GM21423 (cell line): ENCODE measurements around the gene LIPC.

Experiments
- ATAC-seq: cut with Tn5 transposase; IDR thresholded peaks from one replicate; pipeline ENCODE4 v1.9.1; 2021; ENCODE audit warnings: mild to moderate bottlenecking, moderate library complexity; ENCODE audit not compliant: unreplicated experiment

LIPC gene

GRCh38 chr15:58405865-58406264 lies 25.9 kb upstream of the LIPC start:
- no peak for ATAC-seq

GRCh38 chr15:58406811-58407210 lies 25.0 kb upstream of the LIPC start:
- ATAC-seq, result no peak

- no peak for ATAC-seq
These were observed 24.5 kb upstream of the LIPC start for GRCh38 chr15:58407236-58407775.

- no peak for ATAC-seq
These were observed 24.0 kb upstream of the LIPC start for GRCh38 chr15:58407778-58408177.

GRCh38 chr15:58409861-58410260 lies 21.9 kb upstream of the LIPC start:
- no peak for ATAC-seq

GRCh38 chr15:58410353-58410752 lies 21.4 kb upstream of the LIPC start:
- ATAC-seq, result no peak

GRCh38 chr15:58413253-58413652 lies 18.5 kb upstream of the LIPC start:
- ATAC-seq, result no peak

- no peak for ATAC-seq
These were observed 16.2 kb upstream of the LIPC start for GRCh38 chr15:58415636-58416035.

- ATAC-seq, result no peak
These were observed 14.8 kb upstream of the LIPC start for GRCh38 chr15:58416963-58417362.

- no peak for ATAC-seq
These were observed 13.7 kb upstream of the LIPC start for GRCh38 chr15:58418135-58418534.

- ATAC-seq, result no peak
These were observed 11.8 kb upstream of the LIPC start for GRCh38 chr15:58419803-58420524.

GRCh38 chr15:58420579-58421043 lies 11.2 kb upstream of the LIPC start:
- ATAC-seq, result no peak

- ATAC-seq, result no peak
These were observed 8.6 kb upstream of the LIPC start for GRCh38 chr15:58423205-58423604.

GRCh38 chr15:58423831-58424608 lies 7.8 kb upstream of the LIPC start:
- ATAC-seq, result no peak

- no peak for ATAC-seq
These were observed 7.1 kb upstream of the LIPC start for GRCh38 chr15:58424722-58425121.

GRCh38 chr15:58425185-58425584 lies 6.6 kb upstream of the LIPC start:
- no peak for ATAC-seq

GRCh38 chr15:58425834-58426233 lies 6.0 kb upstream of the LIPC start:
- ATAC-seq, result no peak

- no peak for ATAC-seq
These were observed 5.3 kb upstream of the LIPC start for GRCh38 chr15:58426501-58426900.

GRCh38 chr15:58427987-58428386 lies 3.8 kb upstream of the LIPC start:
- no peak for ATAC-seq

GRCh38 chr15:58430224-58430787 lies 1.5 kb upstream of the LIPC start:
- no peak for ATAC-seq

- no peak for ATAC-seq
These were observed 610 bp downstream of the LIPC start for GRCh38 chr15:58432401-58432800.
